Endothelial cell of umbilical vein (primary cell): ENCODE data around the gene TIMP1. TPM values are rescaled to one million over a fixed set of nuclear protein-coding genes. Genes with fewer than 3 reads are reported as not detected.

Experiments used
- BruUV-seq: library from RNA; stranded (reverse); fragments of 400-500 nt; replicated peaks from 2 replicates; lab custom pipeline; 2021; lab: Mats Ljungman, UMichigan
- CTCF ChIA-PET: fragments of 300-600, 350-600 bp; sonication (Branson Sonifier 250); formaldehyde crosslinking; loops from one replicate; lab custom pipeline; 2021; ENCODE audit warnings: antibody characterized with exemption, inconsistent platforms; lab: Charles Lee
- POLR2A ChIA-PET: fragments of 300-600, 350-600 bp; sonication (Branson Sonifier 250); formaldehyde crosslinking; loops from one replicate; lab custom pipeline; 2021; ENCODE audit warnings: antibody characterized with exemption, inconsistent platforms; lab: Charles Lee
- DNase-seq: peaks from one replicate; pipeline ENCODE4 v3.0.0-alpha.2; 2011; ENCODE audit warnings: low read depth, low spot score
- FAIRE-seq: peaks from 2 replicates; lab custom pipeline; 2011; peaks lifted over from hg19 to GRCh38; lab: Jason Lieb, UNC
- H2AFZ ChIP-seq: 2 replicates; pipeline ENCODE4 v1.6.0; 2012; ENCODE audit warnings: low read depth, low read length, control low read depth, inconsistent platforms
- H3K27ac ChIP-seq: 2 replicates; pipeline ENCODE4 v1.5.1; 2011; ENCODE audit warnings: low read depth, mild to moderate bottlenecking, control low read depth, low read length, moderate library complexity; ENCODE audit not compliant: insufficient read depth
- H3K27me3 ChIP-seq, 2 experiments: 2 replicates each; pipeline versions ENCODE4 v1.6.0 to v1.6.1; 2011; ENCODE audit warnings: low read length in 2 of 2, mixed read lengths in 1 of 2; ENCODE audit not compliant: control insufficient read depth in 2 of 2, insufficient read depth in 2 of 2
- H3K36me3 ChIP-seq, 2 experiments: 2 replicates in 1 of 2; 3 replicates in 1 of 2; pipeline ENCODE4 v1.5.1; 2011; ENCODE audit warnings: low read length in 2 of 2, mild to moderate bottlenecking in 1 of 2, moderate library complexity in 1 of 2; ENCODE audit not compliant: control insufficient read depth in 2 of 2, insufficient read depth in 2 of 2; ENCODE audit errors: extremely low read depth in 1 of 2
- H3K4me1 ChIP-seq: 3 replicates; pipeline ENCODE4 v1.5.1; 2011; ENCODE audit warnings: mild to moderate bottlenecking, low read length; ENCODE audit not compliant: control insufficient read depth, insufficient read depth; ENCODE audit errors: extremely low read depth
- H3K4me2 ChIP-seq: 2 replicates; pipeline ENCODE4 v1.6.1; 2011; ENCODE audit warnings: low read length, control low read depth, mixed read lengths; ENCODE audit not compliant: insufficient read depth
- H3K4me3 ChIP-seq, 3 experiments: fragments of 200-600 bp in 1 of 3; sonication (generic), shearing (Covaris generic) in 1 of 3; replicated peaks in 1 of 3; 2 replicates each; pipeline ENCODE4 v1.5.1; 2011 to 2016; ENCODE audit warnings: control low read depth in 3 of 3, low read length in 3 of 3, mild to moderate bottlenecking in 2 of 3, inconsistent platforms in 1 of 3, low read depth in 1 of 3, moderate library complexity in 1 of 3; ENCODE audit not compliant: insufficient read depth in 1 of 3
- H3K79me2 ChIP-seq: 2 replicates; pipeline ENCODE4 v1.6.0; 2012; ENCODE audit warnings: low read length, inconsistent platforms; ENCODE audit not compliant: control insufficient read depth, insufficient read depth
- H3K9ac ChIP-seq: replicated peaks from 2 replicates; pipeline ENCODE3; 2011; ENCODE audit warnings: low read length, control low read depth; ENCODE audit not compliant: insufficient read depth; ENCODE audit errors: extremely low read depth
- H3K9me1 ChIP-seq: replicated peaks from 3 replicates; pipeline ENCODE4 v1.6.0; 2011; ENCODE audit warnings: mild to moderate bottlenecking, low read length; ENCODE audit not compliant: control insufficient read depth, insufficient read depth; ENCODE audit errors: extremely low read depth
- H3K9me3 ChIP-seq: replicated peaks from 2 replicates; pipeline ENCODE4 v1.5.1; 2012; ENCODE audit warnings: low read length, inconsistent platforms; ENCODE audit not compliant: control insufficient read depth, insufficient read depth
- H4K20me1 ChIP-seq: replicated peaks from 2 replicates; pipeline ENCODE3; 2011; ENCODE audit warnings: mild to moderate bottlenecking, low read length; ENCODE audit not compliant: control insufficient read depth, insufficient read depth; ENCODE audit errors: extremely low read depth
- CTCF ChIP-seq, 2 donors: IDR thresholded peaks; 1 replicate in 1 of 2; 2 replicates in 1 of 2; pipeline ENCODE4 v1.5.1; 2011; ENCODE audit warnings: low read length in 2 of 2, mild to moderate bottlenecking in 2 of 2, moderate library complexity in 2 of 2, control low read depth in 1 of 2, inconsistent platforms in 1 of 2, low read depth in 1 of 2; ENCODE audit not compliant: insufficient read depth in 1 of 2; ENCODE audit errors: extremely low read depth in 1 of 2
- FOS ChIP-seq: IDR thresholded peaks from 2 replicates; pipeline ENCODE4 v1.6.1; 2011; ENCODE audit warnings: mild to moderate bottlenecking, low read length, moderate library complexity, borderline replicate concordance; ENCODE audit not compliant: insufficient read depth
- GATA2 ChIP-seq: IDR thresholded peaks from 2 replicates; pipeline ENCODE4 v1.7.0; 2011; ENCODE audit warnings: low read depth, mild to moderate bottlenecking, moderate library complexity, mixed read lengths, low read length; ENCODE audit not compliant: insufficient read length, insufficient read depth
- MYC ChIP-seq: IDR thresholded peaks from one replicate; pipeline ENCODE4 v1.6.1; 2011; ENCODE audit warnings: mild to moderate bottlenecking, low read depth, low read length
- POLR2A ChIP-seq: IDR thresholded peaks from 2 replicates; pipeline ENCODE4 v1.6.1; 2012; ENCODE audit warnings: low read depth, mild to moderate bottlenecking, control low read depth, low read length
- POLR2AphosphoS5 ChIP-seq: IDR thresholded peaks from 2 replicates; pipeline ENCODE4 v1.6.1; 2012; ENCODE audit warnings: low read depth, mild to moderate bottlenecking, control low read depth, low read length, moderate library complexity; ENCODE audit not compliant: insufficient read depth
- dilution Hi-C: fragments of 300-500 bp; cut with MboI; formaldehyde crosslinking; loops from one replicate; pipeline ENCODE4 v1.15.0; 2019; ENCODE audit warnings: low sequenced_read_pairs; ENCODE audit not compliant: extremely low pct_ligation_motif_present
- intact Hi-C: fragments of 100-400 bp; cut with micrococcal nuclease; formaldehyde crosslinking; loops from one replicate; pipeline ENCODE4 v1.10.0; 2022
- polyA plus RNA-seq, 4 experiments: library from polyadenylated mRNA; depleted of rRNA in 3 of 4; stranded (reverse) in 3 of 4; unstranded in 1 of 4; fragments of >200 nt; gene quantifications; 2 replicates each; pipeline versions ENCODE4 v1.2.1 to v1.2.3, GENCODE V29; 2011 to 2012; ENCODE audit warnings: missing spikeins in 1 of 4
- total RNA-seq: library from RNA; stranded (reverse); gene quantifications from 2 replicates; pipeline ENCODE4 v1.2.3, GENCODE V29; 2021
- TF ChIP-seq, protein P1 (sequence below): IDR thresholded peaks from 2 replicates; pipeline ENCODE4 v1.6.1; 2011; ENCODE audit not compliant: insufficient read depth, insufficient read length

The TIMP1 gene
- total and polyA plus RNA-seq, 2 donors (not counting 3 experiments of a cell fraction or from before 2014, with no cell fraction given): 124 to 277 TPM

GRCh38 chrX:47611926-47612325 is 29.7 kb downstream of the TIMP1 start:
- POLR2A ChIA-PET: no interaction called here
- no peak overlapping the region for H2AFZ ChIP-seq
- no TSS peak for BruUV-seq
- no peak overlapping the region for H3K4me2 ChIP-seq
- no peaks in the 10 kb centered on the region for H3K36me3 ChIP-seq
- no peak overlapping the region for H3K9ac ChIP-seq
- DNase-seq: no peak
- H4K20me1 ChIP-seq: no peaks in the 10 kb centered on the region
- intact Hi-C loops (no loop called here), dilution Hi-C loops (no loop called here)
- H3K4me1 ChIP-seq: no peaks in the 10 kb centered on the region
- H3K27ac ChIP-seq: no peak overlapping the region
- FAIRE-seq: no peak
- no peaks in the 10 kb centered on the region for H3K27me3 ChIP-seq
- no peaks in the 10 kb centered on the region for H3K9me1 ChIP-seq
- no peak overlapping the region for H3K4me3 ChIP-seq
- no peaks in the 10 kb centered on the region for H3K9me3 ChIP-seq
- CTCF ChIA-PET: no interaction called here
- TF ChIP-seq GATA2: no peak
- TF ChIP-seq POLR2AphosphoS5: no peak
- TF ChIP-seq POLR2A: no peak
- TF ChIP-seq MYC: no peak
- TF ChIP-seq, protein P1, sequence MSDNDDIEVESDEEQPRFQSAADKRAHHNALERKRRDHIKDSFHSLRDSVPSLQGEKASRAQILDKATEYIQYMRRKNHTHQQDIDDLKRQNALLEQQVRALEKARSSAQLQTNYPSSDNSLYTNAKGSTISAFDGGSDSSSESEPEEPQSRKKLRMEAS: no peak
- TF ChIP-seq FOS: no peak
- H3K79me2 ChIP-seq: no peaks in the 10 kb centered on the region

GRCh38 chrX:47612418-47612817 is 30.2 kb downstream of the TIMP1 start:
- DNase-seq: no peak
- dilution Hi-C loops (no loop called here), intact Hi-C loops (no loop called here)
- CTCF ChIA-PET: no interaction called here
- TF ChIP-seq, protein P1: no peak
- TF ChIP-seq POLR2A (no peak), GATA2 (no peak), POLR2AphosphoS5 (no peak), CTCF (IDR thresholded peaks at IDR 0.05; ENCODE audit: extremely low read depth in 1 of 2, insufficient read depth in 1 of 2, low read depth in 1 of 2, low read length in 2 of 2) (no peak)
- Histone ChIP-seq H3K9me3 (no peaks in the 10 kb centered on the region), H3K36me3 (no peaks in the 10 kb centered on the region), H3K27me3 (peaks cover 0 to under 1% of the 10 kb centered on the region in 2 experiments), H3K9ac (no peak overlapping the region), H3K4me3 (no peak overlapping the region), H3K4me2 (no peak overlapping the region), H3K79me2 (no peaks in the 10 kb centered on the region), H4K20me1 (no peaks in the 10 kb centered on the region), H3K9me1 (no peaks in the 10 kb centered on the region), H3K4me1 (no peaks in the 10 kb centered on the region), H2AFZ (no peak overlapping the region), H3K27ac (no peak overlapping the region)
- no peak for FAIRE-seq
- POLR2A ChIA-PET: no interaction called here
- BruUV-seq: no TSS peak
